ENCODE measurements around the gene HHAT. TPM values are rescaled to one million over a fixed set of nuclear protein-coding genes. Genes with fewer than 3 reads are reported as not detected.

Gene HHAT
- polyA plus RNA-seq, 1 donor (not counting 4 experiments of a cell fraction or from before 2014, with no cell fraction given) = 3.8 TPM

DNA sequence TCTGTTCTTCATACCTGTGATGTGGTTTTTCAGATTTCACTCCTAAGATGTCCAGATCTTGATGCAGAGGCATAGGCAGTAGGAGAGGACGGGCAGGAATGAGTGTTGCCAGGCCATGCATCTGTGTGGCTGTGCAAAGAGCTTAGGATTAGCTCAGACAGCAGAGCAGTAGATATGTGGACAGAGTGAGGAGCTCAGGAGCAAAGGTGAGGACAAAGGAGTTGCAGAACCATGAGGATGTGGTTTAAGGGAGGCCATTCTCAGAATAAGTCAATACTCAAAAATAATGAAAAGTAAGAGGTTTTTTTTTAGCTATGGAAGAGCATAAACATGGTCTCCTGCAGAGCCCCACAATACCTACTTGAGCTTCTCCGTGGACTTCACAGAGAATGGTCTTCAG, 158.3 kb downstream of the HHAT start:
- FAIRE-seq = no peak

GRCh38 chr1:210489491-210489890, 160.8 kb downstream of the HHAT start:
- FAIRE-seq = no peak
- no peaks in the 10 kb centered on the region for H3K79me2 ChIP-seq (ENCODE audit: control insufficient read depth, insufficient read depth, low read length)
- TF ChIP-seq EZH2 (IDR thresholded peaks at IDR 0.05; ENCODE audit: low read length) = no peak
- TF ChIP-seq, protein P1, sequence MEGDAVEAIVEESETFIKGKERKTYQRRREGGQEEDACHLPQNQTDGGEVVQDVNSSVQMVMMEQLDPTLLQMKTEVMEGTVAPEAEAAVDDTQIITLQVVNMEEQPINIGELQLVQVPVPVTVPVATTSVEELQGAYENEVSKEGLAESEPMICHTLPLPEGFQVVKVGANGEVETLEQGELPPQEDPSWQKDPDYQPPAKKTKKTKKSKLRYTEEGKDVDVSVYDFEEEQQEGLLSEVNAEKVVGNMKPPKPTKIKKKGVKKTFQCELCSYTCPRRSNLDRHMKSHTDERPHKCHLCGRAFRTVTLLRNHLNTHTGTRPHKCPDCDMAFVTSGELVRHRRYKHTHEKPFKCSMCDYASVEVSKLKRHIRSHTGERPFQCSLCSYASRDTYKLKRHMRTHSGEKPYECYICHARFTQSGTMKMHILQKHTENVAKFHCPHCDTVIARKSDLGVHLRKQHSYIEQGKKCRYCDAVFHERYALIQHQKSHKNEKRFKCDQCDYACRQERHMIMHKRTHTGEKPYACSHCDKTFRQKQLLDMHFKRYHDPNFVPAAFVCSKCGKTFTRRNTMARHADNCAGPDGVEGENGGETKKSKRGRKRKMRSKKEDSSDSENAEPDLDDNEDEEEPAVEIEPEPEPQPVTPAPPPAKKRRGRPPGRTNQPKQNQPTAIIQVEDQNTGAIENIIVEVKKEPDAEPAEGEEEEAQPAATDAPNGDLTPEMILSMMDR (optimal IDR thresholded peaks at IDR 0.05 in 1 of 3, IDR thresholded peaks at IDR 0.05 in 1 of 3, conservative IDR thresholded peaks at IDR 0.05 in 1 of 3; ENCODE audit: extremely low read depth in 1 of 3, insufficient read depth in 2 of 3, low read length in 3 of 3) = no peak
- H3K9me1 ChIP-seq (ENCODE audit: control insufficient read depth, extremely low read depth, insufficient read depth, low read length) = no peaks in the 10 kb centered on the region
- no peak overlapping the region for H2AFZ ChIP-seq (ENCODE audit: control insufficient read depth, low read length)
- dilution Hi-C loops (cut with MboI; ENCODE audit: extremely low pct_ligation_motif_present, low sequenced_read_pairs) = no loop called here
- H3K4me1 ChIP-seq (ENCODE audit: control insufficient read depth, extremely low read depth, insufficient read depth, low read length) = no peaks in the 10 kb centered on the region
- H3K27me3 ChIP-seq (ENCODE audit: control insufficient read depth, extremely low read depth, insufficient read depth, low read length) = no peaks in the 10 kb centered on the region
- no peaks in the 10 kb centered on the region for H3K36me3 ChIP-seq (ENCODE audit: control insufficient read depth in 2 of 2, extremely low read depth in 1 of 2, insufficient read depth in 2 of 2, low read length in 2 of 2)
- no peak for DNase-seq (ENCODE audit: low read depth, low spot score)
- no peak overlapping the region for H3K27ac ChIP-seq (ENCODE audit: control insufficient read depth, insufficient read depth, low read length)
- H3K4me3 ChIP-seq (ENCODE audit: control insufficient read depth in 2 of 3, extremely low read depth in 1 of 3, insufficient read depth in 2 of 3, low read depth in 1 of 3, low read length in 3 of 3) = no peak overlapping the region
- H4K20me1 ChIP-seq (ENCODE audit: control insufficient read depth, extremely low read depth, insufficient read depth, low read length) = no peaks in the 10 kb centered on the region
- no peaks in the 10 kb centered on the region for H3K9me3 ChIP-seq (ENCODE audit: control insufficient read depth, low read depth, low read length)
- no peak overlapping the region for H3K9ac ChIP-seq (ENCODE audit: control insufficient read depth, extremely low read depth, insufficient read depth, low read length)
- H3K4me2 ChIP-seq (ENCODE audit: control insufficient read depth, extremely low read depth, insufficient read depth, low read depth, low read length) = no peak overlapping the region

More for the DNA sequence above, 158.3 kb downstream of the HHAT start:
- dilution Hi-C loops (cut with MboI; ENCODE audit: extremely low pct_ligation_motif_present, low sequenced_read_pairs) = no loop called here
- no peak overlapping the region for H3K4me2 ChIP-seq (ENCODE audit: control insufficient read depth, extremely low read depth, insufficient read depth, low read depth, low read length)
- H3K4me3 ChIP-seq (ENCODE audit: control insufficient read depth in 2 of 3, extremely low read depth in 1 of 3, insufficient read depth in 2 of 3, low read depth in 1 of 3, low read length in 3 of 3) = no peak overlapping the region
- H3K27ac ChIP-seq (ENCODE audit: control insufficient read depth, insufficient read depth, low read length) = no peak overlapping the region
- H3K9ac ChIP-seq (ENCODE audit: control insufficient read depth, extremely low read depth, insufficient read depth, low read length) = no peak overlapping the region
- no peaks in the 10 kb centered on the region for H3K9me1 ChIP-seq (ENCODE audit: control insufficient read depth, extremely low read depth, insufficient read depth, low read length)
- no peak for DNase-seq (ENCODE audit: low read depth, low spot score)
- no peak overlapping the region for H2AFZ ChIP-seq (ENCODE audit: control insufficient read depth, low read length)
- H3K4me1 ChIP-seq (ENCODE audit: control insufficient read depth, extremely low read depth, insufficient read depth, low read length) = no peaks in the 10 kb centered on the region
- no peak for TF ChIP-seq EZH2 (IDR thresholded peaks at IDR 0.05; ENCODE audit: low read length)
- no peaks in the 10 kb centered on the region for H4K20me1 ChIP-seq (ENCODE audit: control insufficient read depth, extremely low read depth, insufficient read depth, low read length)
- H3K27me3 ChIP-seq (ENCODE audit: control insufficient read depth, extremely low read depth, insufficient read depth, low read length) = no peaks in the 10 kb centered on the region
- H3K79me2 ChIP-seq (ENCODE audit: control insufficient read depth, insufficient read depth, low read length) = no peaks in the 10 kb centered on the region
- H3K9me3 ChIP-seq (ENCODE audit: control insufficient read depth, low read depth, low read length) = no peaks in the 10 kb centered on the region
- H3K36me3 ChIP-seq (ENCODE audit: control insufficient read depth in 2 of 2, extremely low read depth in 1 of 2, insufficient read depth in 2 of 2, low read length in 2 of 2) = no peaks in the 10 kb centered on the region

- H3K36me3 ChIP-seq (ENCODE audit: control insufficient read depth in 2 of 2, extremely low read depth in 1 of 2, insufficient read depth in 2 of 2, low read length in 2 of 2) = no peaks in the 10 kb centered on the region
- no peaks in the 10 kb centered on the region for H4K20me1 ChIP-seq (ENCODE audit: control insufficient read depth, extremely low read depth, insufficient read depth, low read length)
- H3K9ac ChIP-seq (ENCODE audit: control insufficient read depth, extremely low read depth, insufficient read depth, low read length) = no peak overlapping the region
- FAIRE-seq (no peak), DNase-seq (ENCODE audit: low read depth, low spot score) (no peak)
- no peak overlapping the region for H3K27ac ChIP-seq (ENCODE audit: control insufficient read depth, insufficient read depth, low read length)
- no peak overlapping the region for H2AFZ ChIP-seq (ENCODE audit: control insufficient read depth, low read length)
- H3K4me3 ChIP-seq (ENCODE audit: control insufficient read depth in 2 of 3, extremely low read depth in 1 of 3, insufficient read depth in 2 of 3, low read depth in 1 of 3, low read length in 3 of 3) = no peak overlapping the region
- H3K9me1 ChIP-seq (ENCODE audit: control insufficient read depth, extremely low read depth, insufficient read depth, low read length) = no peaks in the 10 kb centered on the region
- dilution Hi-C loops (cut with MboI; ENCODE audit: extremely low pct_ligation_motif_present, low sequenced_read_pairs) = no loop called here
- no peaks in the 10 kb centered on the region for H3K27me3 ChIP-seq (ENCODE audit: control insufficient read depth, extremely low read depth, insufficient read depth, low read length)
- no peaks in the 10 kb centered on the region for H3K4me1 ChIP-seq (ENCODE audit: control insufficient read depth, extremely low read depth, insufficient read depth, low read length)
- TF ChIP-seq, protein P1 (optimal IDR thresholded peaks at IDR 0.05 in 1 of 3, IDR thresholded peaks at IDR 0.05 in 1 of 3, conservative IDR thresholded peaks at IDR 0.05 in 1 of 3; ENCODE audit: extremely low read depth in 1 of 3, insufficient read depth in 2 of 3, low read length in 3 of 3) = no peak
- TF ChIP-seq EZH2 (IDR thresholded peaks at IDR 0.05; ENCODE audit: low read length) = no peak
- H3K4me2 ChIP-seq (ENCODE audit: control insufficient read depth, extremely low read depth, insufficient read depth, low read depth, low read length) = no peak overlapping the region
- H3K9me3 ChIP-seq (ENCODE audit: control insufficient read depth, low read depth, low read length) = no peaks in the 10 kb centered on the region
- H3K79me2 ChIP-seq (ENCODE audit: control insufficient read depth, insufficient read depth, low read length) = no peaks in the 10 kb centered on the region
These were observed 162.1 kb downstream of the HHAT start for GRCh38 chr1:210490781-210491180.
